ENCODE data around the gene SPRYD3. TPM values are rescaled to one million over a fixed set of nuclear protein-coding genes. Genes with fewer than 3 reads are reported as not detected.
A peak's percentile ranks its signal among the peaks of the same experiment; 100 is the strongest.
"Not testable (repeated sequence)": the region's sequence is repeated elsewhere in the genome, so short reads cannot be mapped to it uniquely, and the experiment has no call there.

SPRYD3 gene
- total RNA-seq, 1 donor, result 26.8 TPM

- peaks cover 34% of the 10 kb centered on the region for H3K79me2 ChIP-seq (ENCODE audit: insufficient read depth, low read length)
- no peak for DNase-seq (ENCODE audit: insufficient read length, low spot score, missing footprints)
- no peak overlapping the region for H2AFZ ChIP-seq (ENCODE audit: low read length)
- no peaks in the 10 kb centered on the region for H3K4me1 ChIP-seq (ENCODE audit: insufficient read depth, low read length)
- H3K36me3 ChIP-seq (ENCODE audit: insufficient read depth, low read length), result peaks cover 86% of the 10 kb centered on the region
- no peaks in the 10 kb centered on the region for H3K9me3 ChIP-seq (ENCODE audit: low read depth, low read length)
- H3K27me3 ChIP-seq (ENCODE audit: insufficient read depth, low read length), result no peaks in the 10 kb centered on the region
- H4K20me1 ChIP-seq (ENCODE audit: insufficient read depth, low read length), result no peaks in the 10 kb centered on the region
- no peak overlapping the region for H3K27ac ChIP-seq (ENCODE audit: low read depth, low read length)
- no peak for TF ChIP-seq CTCF (IDR thresholded peaks at IDR 0.05; ENCODE audit: extremely low read depth, low read depth, low read length)
- H3K4me2 ChIP-seq (ENCODE audit: insufficient read depth, low read length), result no peak overlapping the region
- H3K4me3 ChIP-seq (ENCODE audit: insufficient read depth, low read length), result no peak overlapping the region
Observed at GRCh38 chr12:53031616-53032015, 47.6 kb downstream of the SPRYD3 start.

- H2AFZ ChIP-seq (ENCODE audit: low read length); H3K27ac ChIP-seq (ENCODE audit: low read depth, low read length); H4K20me1 ChIP-seq (ENCODE audit: insufficient read depth, low read length); H3K9me3 ChIP-seq (ENCODE audit: low read depth, low read length); H3K4me2 ChIP-seq (ENCODE audit: insufficient read depth, low read length); H3K4me3 ChIP-seq (ENCODE audit: insufficient read depth, low read length); DNase-seq (ENCODE audit: insufficient read length, low spot score, missing footprints); H3K4me1 ChIP-seq (ENCODE audit: insufficient read depth, low read length); H3K27me3 ChIP-seq (ENCODE audit: insufficient read depth, low read length): not testable (repeated sequence)
- Histone ChIP-seq H3K79me2 (ENCODE audit: insufficient read depth, low read length) (peaks cover 44% of the 10 kb centered on the region), H3K36me3 (ENCODE audit: insufficient read depth, low read length) (peaks cover 92% of the 10 kb centered on the region)
Observed at GRCh38 chr12:53027014-53027413, 52.2 kb downstream of the SPRYD3 start.

GRCh38 chr12:53025250-53025649 is 53.9 kb downstream of the SPRYD3 start:
- Histone ChIP-seq H3K36me3 (ENCODE audit: insufficient read depth, low read length) (peaks cover 93% of the 10 kb centered on the region), H3K79me2 (ENCODE audit: insufficient read depth, low read length) (peaks cover 40% of the 10 kb centered on the region)

GRCh38 chr12:53014709-53015108 is 64.5 kb downstream of the SPRYD3 start:
- Histone ChIP-seq H3K79me2 (ENCODE audit: insufficient read depth, low read length) (peaks cover 92% of the 10 kb centered on the region), H3K4me3 (ENCODE audit: insufficient read depth, low read length) (no peak overlapping the region), H2AFZ (ENCODE audit: low read length) (no peak overlapping the region), H3K27ac (ENCODE audit: low read depth, low read length) (peak overlapping the region; percentile 2), H3K4me1 (ENCODE audit: insufficient read depth, low read length) (no peaks in the 10 kb centered on the region), H3K9me3 (ENCODE audit: low read depth, low read length) (no peaks in the 10 kb centered on the region), H3K4me2 (ENCODE audit: insufficient read depth, low read length) (no peak overlapping the region), H3K27me3 (ENCODE audit: insufficient read depth, low read length) (no peaks in the 10 kb centered on the region), H4K20me1 (ENCODE audit: insufficient read depth, low read length) (peaks cover 61% of the 10 kb centered on the region), H3K36me3 (ENCODE audit: insufficient read depth, low read length) (peaks cover 51% of the 10 kb centered on the region)
- no peak for TF ChIP-seq CTCF (IDR thresholded peaks at IDR 0.05; ENCODE audit: extremely low read depth, low read depth, low read length)
- no peak for DNase-seq (ENCODE audit: insufficient read length, low spot score, missing footprints)

More at GRCh38 chr12:53025250-53025649, 53.9 kb downstream of the SPRYD3 start:
- Histone ChIP-seq H3K4me3 (ENCODE audit: insufficient read depth, low read length) (no peak overlapping the region), H4K20me1 (ENCODE audit: insufficient read depth, low read length) (peaks cover 7% of the 10 kb centered on the region), H2AFZ (ENCODE audit: low read length) (no peak overlapping the region), H3K27me3 (ENCODE audit: insufficient read depth, low read length) (no peaks in the 10 kb centered on the region), H3K9me3 (ENCODE audit: low read depth, low read length) (no peaks in the 10 kb centered on the region), H3K27ac (ENCODE audit: low read depth, low read length) (no peak overlapping the region), H3K4me1 (ENCODE audit: insufficient read depth, low read length) (no peaks in the 10 kb centered on the region), H3K4me2 (ENCODE audit: insufficient read depth, low read length) (no peak overlapping the region)
- no peak for DNase-seq (ENCODE audit: insufficient read length, low spot score, missing footprints)
- TF ChIP-seq CTCF (IDR thresholded peaks at IDR 0.05; ENCODE audit: extremely low read depth, low read depth, low read length), result no peak

Small RNA genes lying within 50 kb of the gene (small RNA-seq; reads per million reads assigned to genes)
- gene MIR6757, result not detected

Other genes with a start within 250 kb of the SPRYD3 start
- gene KRT79, start 245.1 kb downstream of the SPRYD3 start, total RNA-seq, result not detected in 2 replicates
- not detected in 2 replicates for gene KRT78, start 230.4 kb downstream of the SPRYD3 start, total RNA-seq
- 2.9 and 5.1 TPM in 2 replicates for gene KRT8, start 174.3 kb downstream of the SPRYD3 start, total RNA-seq
- gene KRT18, start 130.3 kb downstream of the SPRYD3 start, total RNA-seq, result 22.4 and 61.9 TPM in 2 replicates
- gene EIF4B, start 72.9 kb downstream of the SPRYD3 start, total RNA-seq, result 1,135 and 1,332 TPM in 2 replicates
- gene TNS2, start 29.3 kb downstream of the SPRYD3 start, total RNA-seq, result 72.0 and 76.0 TPM in 2 replicates
- 431 and 577 TPM in 2 replicates for gene IGFBP6, start 18.3 kb upstream of the SPRYD3 start, total RNA-seq
- gene SOAT2, start 24.1 kb upstream of the SPRYD3 start, total RNA-seq, result not detected in 2 replicates
- gene ZNF740, start 101.3 kb upstream of the SPRYD3 start, total RNA-seq, result 14.7 and 19.5 TPM in 2 replicates
- gene CSAD, start 101.5 kb upstream of the SPRYD3 start, total RNA-seq, result 9.1 and 9.4 TPM in 2 replicates
- gene ITGB7, start 127.9 kb upstream of the SPRYD3 start, total RNA-seq, result 0.88 and 1.1 TPM in 2 replicates
- gene RARG, start 152.8 kb upstream of the SPRYD3 start, total RNA-seq, result 46.6 and 49.9 TPM in 2 replicates
- 0.72 and 1.8 TPM in 2 replicates for gene ESPL1, start 188.9 kb upstream of the SPRYD3 start, total RNA-seq
- 323 and 324 TPM in 2 replicates for gene PFDN5, start 216.2 kb upstream of the SPRYD3 start, total RNA-seq
- gene MYG1, start 220.3 kb upstream of the SPRYD3 start, total RNA-seq, result 32.9 and 34.2 TPM in 2 replicates
- gene AAAS, start 242.2 kb upstream of the SPRYD3 start, total RNA-seq, result 37.4 and 39.8 TPM in 2 replicates

Data from osteoblast (primary cell).